HG03460 (cell line): ENCODE measurements around the gene KRT23.
"Not testable (repeated sequence)": the region's sequence is repeated elsewhere in the genome, so short reads cannot be mapped to it uniquely, and the experiment has no call there.

Source experiments
- ATAC-seq: cut with Tn5 transposase; IDR thresholded peaks from one replicate; pipeline ENCODE4 v1.9.1; 2021; ENCODE audit not compliant: unreplicated experiment

Gene KRT23

DNA sequence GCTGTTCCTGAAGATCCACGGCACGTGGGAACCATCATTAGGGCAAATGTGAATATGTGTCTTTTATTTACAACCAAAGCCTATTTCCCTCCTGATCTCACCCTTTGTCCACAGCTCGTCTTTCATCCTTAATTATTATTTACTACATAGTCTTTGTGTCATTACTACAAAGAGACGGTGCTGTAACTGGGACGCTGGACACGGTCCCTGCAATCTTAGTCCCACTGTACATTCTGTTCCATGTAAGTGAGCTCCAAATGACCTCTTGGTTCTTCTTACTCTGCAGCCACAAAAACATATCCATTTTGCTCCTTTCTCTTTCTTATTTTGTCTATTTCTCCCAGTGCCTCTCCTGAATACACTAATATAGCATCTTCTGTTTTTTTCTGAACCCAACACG, 12.7 kb upstream of the KRT23 start:
- ATAC-seq: no peak

DNA sequence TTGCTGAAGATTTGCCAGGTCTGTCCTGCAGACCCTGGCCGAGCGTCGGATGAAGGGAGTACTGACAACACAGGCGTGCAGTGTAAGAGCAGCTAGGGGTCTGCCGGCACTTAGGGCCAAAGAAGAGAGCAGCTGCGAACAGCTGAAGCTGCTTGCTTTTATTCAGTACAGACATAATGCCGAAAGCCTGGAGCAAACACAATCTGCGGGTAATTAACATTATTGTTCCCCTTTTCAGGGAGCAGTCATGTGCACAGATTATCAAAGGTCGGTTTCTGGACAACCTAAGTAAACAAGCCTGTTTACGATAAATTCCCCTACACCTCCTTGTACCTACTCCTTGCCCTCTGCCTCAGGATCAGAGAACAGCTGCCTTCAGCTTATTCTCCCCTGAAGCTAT, 12.0 kb upstream of the KRT23 start:
- ATAC-seq: no peak

DNA sequence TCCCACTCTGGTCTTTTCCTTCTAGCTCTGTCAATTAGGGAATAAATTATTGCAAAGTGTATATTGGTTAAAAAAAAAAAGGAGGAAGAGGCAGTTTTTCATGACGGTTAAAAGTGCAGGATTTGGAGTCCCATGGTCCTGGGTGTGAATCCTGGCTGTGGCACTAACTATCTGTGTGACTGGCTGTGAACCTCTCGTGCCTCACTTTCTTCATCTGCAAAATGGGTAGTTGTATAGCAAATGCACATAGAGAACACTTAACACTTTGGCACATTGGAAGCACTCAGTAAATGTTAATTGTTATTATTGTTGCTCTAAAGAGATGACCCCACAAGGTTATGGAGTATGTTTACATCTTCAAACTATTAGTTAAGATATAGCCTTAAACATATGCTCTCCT, 10.5 kb upstream of the KRT23 start:
- no peak for ATAC-seq

GRCh38 chr17:40945414-40945813, 8.0 kb upstream of the KRT23 start:
- ATAC-seq: no peak

- no peak for ATAC-seq
Observed at GRCh38 chr17:40944531-40944930, 7.1 kb upstream of the KRT23 start.

GRCh38 chr17:40942553-40942952, 5.1 kb upstream of the KRT23 start:
- ATAC-seq: no peak

DNA sequence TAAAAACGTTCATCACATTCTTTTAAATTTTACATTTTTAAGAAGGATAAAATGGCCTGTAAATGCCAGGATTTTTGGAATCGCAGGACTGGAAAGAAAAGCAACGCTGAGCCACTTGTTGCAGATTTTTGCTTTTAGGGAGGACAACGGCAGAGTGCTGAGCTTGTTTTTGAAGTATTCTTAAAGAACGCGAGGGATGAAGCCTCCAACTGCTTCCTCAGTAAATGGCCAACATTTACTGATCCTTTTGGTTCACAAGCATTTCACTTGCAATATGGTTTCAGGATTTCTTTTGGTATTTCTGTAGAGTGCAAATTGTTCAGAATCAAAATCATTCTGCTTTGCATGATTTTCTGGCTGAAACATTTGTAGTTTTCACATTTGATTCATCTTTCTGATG, 2.8 kb upstream of the KRT23 start:
- no peak for ATAC-seq

- ATAC-seq: no peak
Observed at GRCh38 chr17:40938981-40939380, 1.5 kb upstream of the KRT23 start.

DNA sequence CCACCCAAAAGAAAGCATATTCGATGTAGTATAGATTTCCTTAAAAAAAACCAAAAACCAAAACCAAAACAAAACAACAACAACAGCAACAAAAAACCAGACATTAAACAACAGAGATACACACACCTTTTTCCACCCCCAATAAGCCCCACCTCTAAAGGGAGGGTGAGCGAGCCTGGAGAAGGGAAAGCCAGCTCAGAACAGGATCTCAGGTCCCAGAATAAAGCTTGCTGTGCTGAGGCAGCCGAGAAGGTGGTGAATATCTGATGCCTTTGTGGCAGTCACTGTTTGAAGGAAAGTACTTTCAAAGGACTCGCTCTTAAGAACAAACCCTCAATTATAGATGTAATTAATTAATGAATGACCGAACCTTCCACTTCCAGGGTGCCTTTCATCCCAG, 470 bp downstream of the KRT23 start:
- ATAC-seq: no peak

GRCh38 chr17:40936437-40936971, 942 bp downstream of the KRT23 start:
- ATAC-seq: no peak

DNA sequence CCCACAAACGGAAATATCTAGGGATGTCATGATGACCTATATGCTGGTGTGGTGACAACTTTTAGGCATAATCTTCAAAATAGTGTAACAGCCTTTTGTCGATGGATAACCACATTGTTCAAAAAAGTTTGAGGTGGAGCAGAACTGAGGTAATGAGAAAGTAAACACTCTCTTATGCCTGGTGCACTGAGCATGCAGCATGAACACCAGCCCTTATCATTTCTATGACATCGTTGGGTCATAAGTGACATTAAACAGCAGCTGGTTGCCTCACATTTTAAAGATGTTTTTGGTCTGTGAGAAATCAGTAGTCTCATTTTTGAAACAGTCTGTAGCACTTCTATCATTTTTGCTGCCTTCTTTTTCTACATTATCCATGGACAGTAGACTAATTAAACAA, 1.8 kb downstream of the KRT23 start:
- ATAC-seq: no peak

GRCh38 chr17:40932608-40933007, 4.8 kb downstream of the KRT23 start:
- ATAC-seq: no peak

DNA sequence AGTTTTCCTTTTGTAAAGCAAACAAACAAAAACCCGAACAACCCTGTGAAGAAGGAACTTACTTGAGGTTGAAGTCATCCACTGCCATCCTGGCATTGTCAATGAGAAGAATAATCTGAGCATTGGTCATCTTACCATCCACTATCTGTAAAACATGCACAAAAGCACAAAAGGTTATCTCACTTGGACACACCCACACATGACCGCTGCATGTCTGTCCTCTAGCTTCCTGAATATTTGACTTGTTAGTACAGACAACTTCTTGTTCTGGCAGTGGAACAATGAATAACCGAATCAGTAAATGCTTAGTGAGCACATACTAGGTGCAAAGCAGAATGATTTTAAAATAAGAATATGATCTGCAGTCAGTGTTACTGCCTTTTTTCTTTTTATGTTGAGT, 6.1 kb downstream of the KRT23 start:
- ATAC-seq: no peak

DNA sequence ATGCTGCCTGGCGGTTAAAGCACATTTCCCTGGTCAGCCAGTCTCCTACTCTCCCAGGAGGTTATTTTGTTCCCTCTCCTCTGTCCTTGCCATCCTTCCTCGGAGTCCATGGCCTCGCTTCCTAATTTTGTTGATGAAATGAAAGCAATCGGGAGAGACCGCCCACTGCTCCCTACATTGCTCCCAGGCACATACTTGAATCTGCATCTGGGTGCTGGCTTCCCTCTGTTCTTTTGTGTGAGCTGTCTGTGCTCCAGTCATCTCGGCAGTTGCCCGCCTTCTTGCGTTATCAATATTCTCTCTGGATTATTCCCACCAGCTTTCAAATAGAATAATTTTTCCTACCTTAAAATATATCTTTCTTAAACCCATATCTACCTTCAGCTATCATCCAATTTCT, 11.1 kb downstream of the KRT23 start:
- no peak for ATAC-seq

DNA sequence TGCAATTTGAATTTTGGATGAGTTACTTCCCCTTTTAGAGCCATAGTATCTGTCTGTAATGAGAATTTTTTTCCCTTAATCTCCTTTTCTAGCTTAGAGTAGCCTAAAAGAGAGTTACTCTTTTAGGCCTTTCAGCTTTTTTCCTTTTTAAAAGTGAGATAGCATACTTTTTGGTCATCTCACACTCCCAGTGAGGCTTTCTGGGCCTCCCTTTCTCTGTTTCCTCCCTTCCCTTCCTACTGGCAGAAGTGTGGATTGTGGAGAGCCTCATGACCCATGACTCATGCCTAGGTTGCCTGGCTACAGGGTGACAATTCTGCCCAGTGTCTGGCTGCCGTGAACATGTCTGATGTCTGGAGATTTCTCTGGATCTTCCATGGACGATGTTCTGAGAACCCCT, 15.2 kb downstream of the KRT23 start:
- ATAC-seq: no peak

DNA sequence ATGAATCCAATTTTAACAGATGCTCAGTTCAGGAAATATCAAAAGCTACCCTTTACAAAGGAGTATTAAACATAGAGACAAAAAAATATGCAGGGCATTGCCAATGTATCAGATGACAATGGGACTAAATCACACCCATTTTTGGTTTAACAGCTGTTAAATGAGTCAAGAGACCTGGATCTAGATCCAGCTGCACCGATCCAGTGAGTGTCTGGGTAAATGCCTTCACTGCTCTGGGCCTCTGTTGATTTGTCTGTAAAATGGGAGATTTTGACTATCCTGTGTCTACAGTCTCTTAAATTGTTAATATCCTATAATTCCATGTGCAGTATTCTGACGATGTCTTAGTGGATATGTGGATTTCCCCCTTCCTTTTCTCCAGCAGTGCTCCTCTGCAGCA, 16.4 kb downstream of the KRT23 start:
- ATAC-seq: no peak

- not testable (repeated sequence) for ATAC-seq
Observed at GRCh38 chr17:40917116-40917515, 20.3 kb downstream of the KRT23 start.

GRCh38 chr17:40916366-40916765, 21.1 kb downstream of the KRT23 start:
- no peak for ATAC-seq

DNA sequence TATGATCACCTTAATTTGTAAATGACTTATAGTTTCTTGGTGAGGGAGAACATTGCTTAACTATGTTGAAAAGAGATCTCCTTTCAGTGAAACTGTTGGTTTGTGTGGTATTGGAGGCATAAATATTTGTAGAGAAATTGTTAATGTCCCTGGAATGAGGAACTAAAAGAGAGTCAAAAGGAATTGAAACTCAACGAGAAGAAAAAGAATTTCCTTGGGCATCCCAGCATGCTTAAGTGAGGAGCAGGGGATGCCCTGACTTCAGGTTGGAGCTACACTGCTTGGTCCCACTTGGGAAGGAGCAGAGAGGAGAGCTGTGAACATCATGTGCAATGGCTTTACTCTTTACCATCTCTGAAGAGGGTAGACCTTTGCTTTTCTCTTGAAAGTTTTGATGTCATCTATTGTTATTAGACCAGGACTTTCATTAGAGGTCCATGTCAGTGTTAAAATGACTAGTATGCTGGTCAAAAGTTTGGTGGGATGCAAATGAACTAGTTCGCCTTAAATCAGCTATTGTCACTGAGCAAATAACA, 21.7 kb downstream of the KRT23 start:
- ATAC-seq: no peak

DNA sequence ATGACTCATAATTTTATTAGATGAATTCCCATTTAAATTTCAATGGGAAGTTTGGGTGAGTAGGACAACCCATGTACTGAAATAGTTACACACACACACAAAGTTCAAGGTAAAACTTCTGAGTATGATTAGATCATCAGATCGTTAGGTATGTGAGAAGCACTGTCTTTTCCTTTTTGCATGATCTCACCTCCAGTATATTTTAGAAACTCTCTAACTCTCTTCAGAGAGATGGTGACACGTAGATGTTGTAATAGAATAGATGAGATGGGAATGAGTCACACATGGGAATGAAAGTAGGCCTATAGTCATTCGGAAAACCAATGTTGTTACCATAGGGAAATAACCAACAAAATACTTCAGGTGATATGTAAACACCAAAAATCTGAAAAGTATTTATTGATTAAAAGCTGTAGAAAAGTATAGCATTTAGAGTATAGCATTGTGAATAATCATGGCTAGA, 22.2 kb downstream of the KRT23 start:
- no peak for ATAC-seq

DNA sequence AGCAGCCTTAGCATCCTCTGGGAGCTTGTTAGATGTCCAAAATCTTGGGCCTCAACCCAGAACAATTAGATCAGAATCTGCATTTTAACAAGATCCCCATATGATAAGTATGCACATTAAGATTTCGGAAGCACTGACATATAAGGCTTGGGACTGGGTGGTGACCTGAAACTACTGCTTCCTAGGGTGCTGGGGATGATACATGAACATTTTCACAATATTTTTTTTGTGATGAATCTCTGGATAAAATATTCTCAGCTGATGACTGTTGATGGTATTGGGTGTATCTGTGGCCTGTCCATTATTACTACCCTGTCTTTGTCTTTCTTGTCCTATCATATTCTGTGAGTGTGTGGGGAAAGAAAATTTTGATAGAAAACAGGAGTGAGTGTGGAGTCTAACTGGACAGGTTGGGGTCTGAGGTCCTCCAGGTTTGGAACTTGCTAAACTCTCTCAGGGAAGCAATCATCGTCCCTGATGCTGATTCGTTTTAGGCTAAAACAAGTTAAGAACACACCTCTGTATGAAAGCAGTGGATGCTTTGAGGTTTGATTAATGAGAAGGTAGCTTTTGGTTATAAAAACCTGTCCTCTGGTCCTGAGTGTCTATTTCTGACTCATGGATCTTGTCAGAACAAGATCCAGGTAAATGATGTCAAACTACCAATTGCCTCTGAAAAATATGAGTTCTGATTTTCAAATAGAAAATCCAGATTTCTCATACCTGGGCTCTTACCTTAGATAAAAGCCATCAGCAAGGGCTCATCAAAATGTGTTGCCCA, 23.2 kb downstream of the KRT23 start:
- no peak for ATAC-seq

DNA sequence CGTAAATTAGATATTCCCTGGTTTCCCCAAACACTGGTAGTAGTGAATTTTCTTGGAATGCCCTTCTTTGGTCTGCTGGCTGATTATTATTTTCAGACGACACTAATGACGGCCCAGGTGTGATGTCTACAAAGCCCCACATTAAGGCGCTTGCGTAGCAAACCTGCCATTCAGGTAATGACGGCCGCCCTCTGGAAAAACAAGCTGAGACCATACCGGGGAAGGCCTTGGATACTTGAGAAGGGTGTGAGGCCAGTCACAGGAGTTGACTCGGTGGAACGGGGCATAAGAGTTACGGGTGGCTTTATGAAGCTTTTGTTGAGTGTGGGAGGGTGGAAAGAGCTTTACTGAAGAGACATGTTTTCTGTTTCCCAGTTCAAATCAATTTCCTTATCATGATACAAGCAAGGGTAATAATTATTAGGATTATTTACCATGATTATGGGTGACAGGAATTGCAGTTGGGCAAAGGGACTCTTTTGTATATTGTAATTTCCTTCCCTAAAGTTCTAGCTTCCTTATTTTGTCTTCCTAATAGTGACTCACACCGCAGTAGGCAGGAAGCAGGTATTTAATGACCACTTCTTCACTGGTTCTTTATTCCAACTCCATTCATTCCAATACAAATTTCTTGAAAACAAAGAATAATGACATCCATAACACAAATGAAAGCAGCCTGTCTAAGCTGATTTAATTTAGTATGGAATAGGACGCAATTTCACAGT, 24.8 kb downstream of the KRT23 start:
- no peak for ATAC-seq
